Left lung (tissue), 10 donors: ENCODE data around the gene ZNF81. TPM values are rescaled to one million over a fixed set of nuclear protein-coding genes. Genes with fewer than 3 reads are reported as not detected.

ENCODE experiments used
- ATAC-seq: fragments of 200-7000 bp; cut with Tn5 transposase; one replicate; pipeline ENCODE4 v1.9.1; 2020; ENCODE audit warnings: moderate library complexity
- DNase-seq, 4 donors: peaks; one replicate each; pipeline ENCODE4 v3.0.0-alpha.2; 2013 to 2020
- H3K27ac ChIP-seq, 2 donors: fragments of 200-600 bp; sonication (generic) in 1 of 2; one replicate each; pipeline versions ENCODE4 v1.5.0 to v1.8.0; 2020 to 2021
- H3K27me3 ChIP-seq, 2 donors: fragments of 200-600 bp; sonication (generic) in 1 of 2; one replicate each; pipeline versions ENCODE4 v1.5.0 to v1.8.0; 2020 to 2021
- H3K36me3 ChIP-seq, 2 donors: fragments of 200-600 bp; sonication (generic) in 1 of 2; one replicate each; pipeline versions ENCODE4 v1.5.0 to v1.8.0; 2020 to 2021
- H3K4me1 ChIP-seq, 2 donors: fragments of 200-600 bp; one replicate each; pipeline ENCODE4 v1.8.0; 2021
- H3K4me3 ChIP-seq, 2 donors: fragments of 200-600 bp; sonication (generic) in 1 of 2; one replicate each; pipeline versions ENCODE4 v1.5.0 to v1.8.0; 2020 to 2021; ENCODE audit warnings: mild to moderate bottlenecking in 1 of 2
- H3K9me3 ChIP-seq, 2 donors: fragments of 200-600 bp; sonication (generic) in 1 of 2; one replicate each; pipeline versions ENCODE4 v1.5.0 to v1.8.0; 2020 to 2021
- intact Hi-C, 2 donors: fragments of 100-400 bp; cut with DNase I; formaldehyde crosslinking; loops; one replicate each; pipeline versions ENCODE4 v1.11.2 to v1.14.2; 2022
- polyA plus RNA-seq, 6 donors: library from polyadenylated mRNA; unstranded; fragments of 120-200 nt; gene quantifications; one replicate each; pipeline ENCODE4 v1.2.1, GENCODE V29; 2013; ENCODE audit not compliant: insufficient read length in 6 of 6
- total RNA-seq, 2 donors: library from RNA; stranded (reverse); fragmentation: NEBNext Ultra II Directional; extraction: Animal tissue kit (Norgen Biotek cat#: 25700); gene quantifications; one replicate each; pipeline ENCODE4 v1.2.1, GENCODE V29; 2021
- TF ChIP-seq, protein P1 (sequence below), 2 donors: fragments of 200-600 bp; sonication (generic) in 1 of 2; IDR thresholded peaks; one replicate each; pipeline versions ENCODE4 v1.5.0 to v1.8.0; 2021; ENCODE audit warnings: antibody characterized with exemption in 2 of 2
- donor health status: DM: no; HTN: yes; CAD: no.
- donor health status: DM: no; HTN: no; CAD: no.

The ZNF81 gene
- total and polyA plus RNA-seq, 8 donors = 5.8 to 12.3 (median 7.3) TPM

DNA sequence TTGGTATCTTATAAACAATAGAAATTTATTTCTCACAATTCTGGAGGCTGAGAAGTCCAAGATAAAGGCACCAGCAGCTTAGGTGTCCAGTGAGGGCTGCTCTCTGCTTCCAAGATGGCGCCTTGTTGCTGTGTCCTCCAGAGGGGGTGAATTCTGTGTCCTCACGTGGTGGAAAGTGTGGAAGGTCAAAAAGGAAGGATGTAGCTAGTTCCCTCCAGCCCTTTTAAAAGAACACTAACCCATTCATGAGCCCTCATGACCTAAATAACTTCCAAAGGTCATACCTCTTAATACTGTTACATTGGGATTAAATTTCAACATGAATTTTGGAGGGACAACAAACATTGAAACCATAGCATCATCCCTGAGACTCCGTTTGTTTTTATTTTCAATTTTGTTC lies 48.8 kb downstream of the ZNF81 start:
- ATAC-seq = no peak
- no peak for DNase-seq
- intact Hi-C loops = no loop called here
- Histone ChIP-seq H3K4me3 (no peak overlapping the region), H3K27ac (no peak overlapping the region), H3K27me3 (no peaks in the 10 kb centered on the region), H3K9me3 (no peaks in the 10 kb centered on the region), H3K4me1 (no peaks in the 10 kb centered on the region), H3K36me3 (peaks cover 0 to 23% of the 10 kb centered on the region in 2 donors)
- TF ChIP-seq, protein P1, sequence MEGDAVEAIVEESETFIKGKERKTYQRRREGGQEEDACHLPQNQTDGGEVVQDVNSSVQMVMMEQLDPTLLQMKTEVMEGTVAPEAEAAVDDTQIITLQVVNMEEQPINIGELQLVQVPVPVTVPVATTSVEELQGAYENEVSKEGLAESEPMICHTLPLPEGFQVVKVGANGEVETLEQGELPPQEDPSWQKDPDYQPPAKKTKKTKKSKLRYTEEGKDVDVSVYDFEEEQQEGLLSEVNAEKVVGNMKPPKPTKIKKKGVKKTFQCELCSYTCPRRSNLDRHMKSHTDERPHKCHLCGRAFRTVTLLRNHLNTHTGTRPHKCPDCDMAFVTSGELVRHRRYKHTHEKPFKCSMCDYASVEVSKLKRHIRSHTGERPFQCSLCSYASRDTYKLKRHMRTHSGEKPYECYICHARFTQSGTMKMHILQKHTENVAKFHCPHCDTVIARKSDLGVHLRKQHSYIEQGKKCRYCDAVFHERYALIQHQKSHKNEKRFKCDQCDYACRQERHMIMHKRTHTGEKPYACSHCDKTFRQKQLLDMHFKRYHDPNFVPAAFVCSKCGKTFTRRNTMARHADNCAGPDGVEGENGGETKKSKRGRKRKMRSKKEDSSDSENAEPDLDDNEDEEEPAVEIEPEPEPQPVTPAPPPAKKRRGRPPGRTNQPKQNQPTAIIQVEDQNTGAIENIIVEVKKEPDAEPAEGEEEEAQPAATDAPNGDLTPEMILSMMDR (IDR thresholded peaks at IDR 0.05) = no peak

- H3K9me3 ChIP-seq = no peaks in the 10 kb centered on the region
- no peak for ATAC-seq
Measured at GRCh38 chrX:47898024-47898423, 61.3 kb downstream of the ZNF81 start.

GRCh38 chrX:47900833-47901232 lies 64.1 kb downstream of the ZNF81 start:
- Histone ChIP-seq H3K4me3 (no peak overlapping the region), H3K27ac (peak overlapping the region in 1 of 2 donors; percentile 48), H3K4me1 (no peaks in the 10 kb centered on the region), H3K36me3 (peaks cover 0 to 6% of the 10 kb centered on the region in 2 donors), H3K9me3 (no peaks in the 10 kb centered on the region), H3K27me3 (no peaks in the 10 kb centered on the region)
- TF ChIP-seq, protein P1 (IDR thresholded peaks at IDR 0.05) = no peak
- intact Hi-C loops = no loop called here
- DNase-seq (no peak), ATAC-seq (no peak)

More at GRCh38 chrX:47898024-47898423, 61.3 kb downstream of the ZNF81 start:
- Histone ChIP-seq H3K27me3 (no peaks in the 10 kb centered on the region), H3K4me3 (no peak overlapping the region), H3K27ac (no peak overlapping the region), H3K4me1 (no peaks in the 10 kb centered on the region), H3K36me3 (peaks cover 0 to 7% of the 10 kb centered on the region in 2 donors)
- DNase-seq = no peak
- intact Hi-C loops = no loop called here
- TF ChIP-seq, protein P1 (IDR thresholded peaks at IDR 0.05) = no peak

DNA sequence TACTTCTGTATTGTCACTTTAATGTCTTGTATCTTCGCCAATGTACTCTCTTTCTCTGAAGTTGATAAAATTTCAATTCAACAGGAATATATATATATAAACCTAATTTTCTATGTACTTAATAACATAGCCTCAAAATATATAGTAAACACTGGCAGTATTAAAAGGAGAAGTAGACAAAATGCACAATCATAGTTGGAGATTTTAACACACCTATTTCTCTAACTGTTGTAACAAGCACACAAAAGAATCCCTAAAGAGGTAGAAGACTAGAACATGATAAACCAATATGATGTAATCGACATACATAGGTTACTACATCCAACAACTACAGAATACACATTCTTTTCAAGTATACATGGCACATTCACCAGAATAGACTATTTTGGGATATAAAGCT lies 65.5 kb downstream of the ZNF81 start:
- Histone ChIP-seq H3K36me3 (no peaks in the 10 kb centered on the region), H3K4me1 (no peaks in the 10 kb centered on the region), H3K4me3 (no peak overlapping the region), H3K9me3 (no peaks in the 10 kb centered on the region), H3K27ac (no peak overlapping the region), H3K27me3 (no peaks in the 10 kb centered on the region)
- TF ChIP-seq, protein P1 (IDR thresholded peaks at IDR 0.05) = no peak
- ATAC-seq (no peak), DNase-seq (no peak)
- intact Hi-C loops = no loop called here

DNA sequence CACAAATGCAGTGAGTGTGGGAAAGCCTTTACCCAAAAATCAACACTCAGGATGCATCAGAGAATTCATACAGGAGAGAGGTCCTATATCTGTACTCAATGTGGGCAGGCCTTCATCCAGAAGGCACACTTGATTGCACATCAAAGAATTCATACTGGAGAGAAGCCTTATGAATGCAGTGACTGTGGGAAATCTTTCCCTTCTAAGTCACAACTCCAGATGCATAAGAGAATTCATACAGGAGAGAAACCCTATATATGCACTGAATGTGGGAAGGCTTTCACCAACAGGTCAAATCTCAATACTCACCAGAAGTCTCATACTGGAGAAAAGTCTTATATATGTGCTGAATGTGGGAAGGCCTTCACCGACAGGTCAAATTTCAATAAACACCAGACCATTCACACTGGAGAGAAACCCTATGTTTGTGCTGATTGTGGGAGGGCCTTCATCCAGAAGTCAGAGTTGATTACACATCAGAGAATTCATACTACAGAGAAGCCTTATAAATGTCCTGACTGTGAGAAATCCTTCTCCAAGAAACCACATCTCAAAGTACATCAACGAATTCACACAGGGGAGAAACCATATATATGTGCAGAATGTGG lies 79.3 kb downstream of the ZNF81 start:
- Histone ChIP-seq H3K4me1 (no peaks in the 10 kb centered on the region), H3K36me3 (peaks cover 0 to 20% of the 10 kb centered on the region in 2 donors), H3K27me3 (no peaks in the 10 kb centered on the region), H3K27ac (no peak overlapping the region), H3K9me3 (peaks cover 0 to 45% of the 10 kb centered on the region in 2 donors), H3K4me3 (no peak overlapping the region)
- intact Hi-C loops = no loop called here
- DNase-seq (no peak), ATAC-seq (no peak)
- TF ChIP-seq, protein P1 (IDR thresholded peaks at IDR 0.05) = no peak
